Thyroid gland (tissue), 4 donors: ENCODE measurements around the gene PARP1. TPM values are rescaled to one million over a fixed set of nuclear protein-coding genes. Genes with fewer than 3 reads are reported as not detected.
A peak's percentile ranks its signal among the peaks of the same experiment; 100 is the strongest.

Experiments
- DNase-seq, 2 donors: peaks; one replicate each; pipeline ENCODE4 v3.0.0-alpha.2; 2019
- H3K27ac ChIP-seq, 3 donors: fragments of 200-600 bp; sonication (generic); 1 replicate in 2 of 3; 2 replicates in 1 of 3; pipeline ENCODE4 v1.5.1; 2016 to 2019; ENCODE audit warnings: mild to moderate bottlenecking in 1 of 3, moderate library complexity in 1 of 3
- H3K27me3 ChIP-seq: fragments of 200-600 bp; sonication (generic); one replicate; pipeline ENCODE4 v1.5.1; 2019
- H3K36me3 ChIP-seq, 2 donors: fragments of 200-600 bp; sonication (generic); one replicate each; pipeline ENCODE4 v1.5.1; 2016 to 2019
- H3K4me1 ChIP-seq, 2 donors: fragments of 200-600 bp; sonication (generic); one replicate each; pipeline ENCODE4 v1.5.1; 2017 to 2019
- H3K4me3 ChIP-seq, 3 donors: fragments of 200-600 bp; sonication (generic); replicated peaks in 1 of 3; 1 replicate in 2 of 3; 2 replicates in 1 of 3; pipeline ENCODE4 v1.5.1; 2016; ENCODE audit warnings: mild to moderate bottlenecking in 1 of 3
- H3K9me3 ChIP-seq: fragments of 200-600 bp; sonication (generic); one replicate; pipeline ENCODE4 v1.5.1; 2017
- CTCF ChIP-seq, 6 experiments: fragments of 200-600 bp in 3 of 6; fragments of 450-650 bp in 3 of 6; sonication (generic) in 3 of 6; IDR thresholded peaks; one replicate each; pipeline ENCODE4 v1.5.1; 2016 to 2019; ENCODE audit warnings: antibody characterized with exemption in 6 of 6, mild to moderate bottlenecking in 2 of 6, inconsistent platforms in 1 of 6, moderate library complexity in 1 of 6
- POLR2A ChIP-seq, 2 donors: fragments of 450-650 bp; IDR thresholded peaks; one replicate each; pipeline ENCODE4 v1.6.1; 2017; ENCODE audit warnings: antibody characterized with exemption in 2 of 2, mild to moderate bottlenecking in 2 of 2, moderate library complexity in 1 of 2
- WGBS, 2 donors: methylation state at CpG; one replicate each; pipeline ENCODE4 v1.1.5; 2017; 5-methylcytosine and 5-hydroxymethylcytosine counted together
- intact Hi-C: fragments of 100-400 bp; cut with DNase I; formaldehyde crosslinking; loops from one replicate; pipeline ENCODE4 v1.15.1; 2023
- total RNA-seq, 4 donors: library from RNA; depleted of rRNA; stranded (reverse); fragments of >200 nt; gene quantifications; one replicate each; pipeline ENCODE4 v1.2.3, GENCODE V29; 2016

PARP1 gene
- total RNA-seq, 4 donors from 2014 or later, result 47.8 to 103 (median 90.5) TPM

GRCh38 chr1:226403201-226404034 lies 4.5 kb downstream of the PARP1 start:
- peaks cover 27 to 37% of the 10 kb centered on the region in 2 donors for H3K4me1 ChIP-seq
- TF ChIP-seq CTCF (IDR thresholded peaks at IDR 0.05) (no peak), POLR2A (IDR thresholded peaks at IDR 0.05) (no peak)
- H3K27ac ChIP-seq, result no peak overlapping the region
- 81 to 86% methylated on average over 15 of the region's 15 CpGs for WGBS, 2 donors
- no peak for DNase-seq
- H3K27me3 ChIP-seq, result no peaks in the 10 kb centered on the region
- no peak overlapping the region for H3K4me3 ChIP-seq
- intact Hi-C loops, result no loop called here
- no peaks in the 10 kb centered on the region for H3K9me3 ChIP-seq
- peaks cover 21% of the 10 kb centered on the region in 2 donors for H3K36me3 ChIP-seq

GRCh38 chr1:226402739-226403165 lies 5.1 kb downstream of the PARP1 start:
- peaks cover 21% of the 10 kb centered on the region in 2 donors for H3K36me3 ChIP-seq
- no peaks in the 10 kb centered on the region for H3K9me3 ChIP-seq
- intact Hi-C loops, result no loop called here
- 94 to 96% methylated on average over 4 of the region's 4 CpGs for WGBS, 2 donors
- no peak for DNase-seq
- TF ChIP-seq POLR2A (IDR thresholded peaks at IDR 0.05) (no peak), CTCF (IDR thresholded peaks at IDR 0.05) (no peak)
- H3K4me1 ChIP-seq, result peaks cover 27 to 37% of the 10 kb centered on the region in 2 donors
- H3K27ac ChIP-seq, result no peak overlapping the region
- H3K27me3 ChIP-seq, result no peaks in the 10 kb centered on the region
- no peak overlapping the region for H3K4me3 ChIP-seq

GRCh38 chr1:226401355-226402303 lies 6.3 kb downstream of the PARP1 start:
- H3K4me1 ChIP-seq, result peaks cover 22 to 33% of the 10 kb centered on the region in 2 donors
- 76 to 84% methylated on average over 9 of the region's 9 CpGs for WGBS, 2 donors
- H3K9me3 ChIP-seq, result no peaks in the 10 kb centered on the region
- intact Hi-C loops, result no loop called here
- no peak for TF ChIP-seq POLR2A (IDR thresholded peaks at IDR 0.05)
- no peak for TF ChIP-seq CTCF (IDR thresholded peaks at IDR 0.05)
- no peak overlapping the region for H3K4me3 ChIP-seq
- H3K27ac ChIP-seq, result no peak overlapping the region
- no peak for DNase-seq
- peaks cover 21% of the 10 kb centered on the region in 2 donors for H3K36me3 ChIP-seq
- H3K27me3 ChIP-seq, result no peaks in the 10 kb centered on the region

- intact Hi-C loops, result no loop called here
- H3K36me3 ChIP-seq, result peaks cover 21% of the 10 kb centered on the region in 2 donors
- no peak overlapping the region for H3K4me3 ChIP-seq
- WGBS, 2 donors, result 84 to 89% methylated on average over 11 of the region's 11 CpGs
- H3K27me3 ChIP-seq, result no peaks in the 10 kb centered on the region
- H3K4me1 ChIP-seq, result peaks cover 16 to 24% of the 10 kb centered on the region in 2 donors
- H3K9me3 ChIP-seq, result no peaks in the 10 kb centered on the region
- no peak overlapping the region for H3K27ac ChIP-seq
- TF ChIP-seq POLR2A (IDR thresholded peaks at IDR 0.05), result no peak
- no peak for TF ChIP-seq CTCF (IDR thresholded peaks at IDR 0.05)
- DNase-seq, result peak in 1 of 2 donors; percentile 7
Observed at GRCh38 chr1:226400519-226401354, 7.2 kb downstream of the PARP1 start.
